Ammon's horn (tissue), 1 donor: ENCODE data around the gene VKORC1.

Source experiments
- DNase-seq: peaks from one replicate; pipeline ENCODE4 v3.0.0-alpha.2; 2016; ENCODE audit warnings: low spot score

VKORC1 gene

GRCh38 chr16:31082368-31083045, 12.1 kb downstream of the VKORC1 start:
- DNase-seq = no peak

DNA sequence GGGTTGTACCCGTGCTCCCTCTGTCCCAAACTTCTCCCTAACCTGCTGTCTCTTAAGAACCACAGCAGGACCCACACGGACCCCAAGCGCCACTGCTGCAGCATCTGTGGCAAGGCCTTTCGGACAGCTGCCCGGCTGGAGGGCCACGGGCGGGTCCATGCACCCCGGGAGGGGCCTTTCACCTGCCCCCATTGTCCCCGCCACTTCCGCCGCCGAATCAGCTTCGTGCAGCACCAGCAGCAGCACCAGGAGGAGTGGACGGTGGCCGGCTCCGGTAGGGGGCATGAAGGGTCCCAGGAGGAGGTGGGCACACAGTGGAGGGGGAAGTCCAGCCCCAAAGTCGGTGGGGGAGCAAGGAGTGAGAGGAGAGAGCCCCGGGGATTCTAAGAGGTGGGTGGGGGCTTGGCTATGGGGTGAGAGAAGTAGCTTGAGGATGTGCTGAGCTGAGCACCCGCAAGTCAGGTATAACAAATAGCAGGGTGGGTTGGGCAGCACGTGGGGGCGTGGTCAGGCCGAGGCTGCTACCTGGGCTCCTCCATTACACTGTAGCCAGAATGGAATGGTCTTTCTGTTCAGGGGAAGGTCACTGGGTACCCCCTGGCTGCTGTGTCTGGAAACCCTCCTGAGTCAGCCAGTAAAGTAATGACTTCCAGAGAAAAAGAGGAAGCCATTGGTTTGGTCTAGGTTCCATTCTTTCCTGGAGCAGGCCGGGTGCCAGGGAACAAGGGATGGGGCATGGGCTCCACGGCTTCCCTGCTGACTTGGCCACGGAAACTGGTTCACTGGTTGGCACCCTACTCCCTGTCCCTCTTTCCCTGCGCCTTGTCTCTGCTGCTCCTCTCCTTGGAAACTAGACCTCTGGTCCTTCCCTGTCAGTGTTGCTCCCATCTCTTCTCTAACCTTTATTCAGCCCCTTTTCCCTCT, 12.9 kb downstream of the VKORC1 start:
- DNase-seq = peak; percentile 47

GRCh38 chr16:31080756-31081419, 13.7 kb downstream of the VKORC1 start:
- DNase-seq = no peak

DNA sequence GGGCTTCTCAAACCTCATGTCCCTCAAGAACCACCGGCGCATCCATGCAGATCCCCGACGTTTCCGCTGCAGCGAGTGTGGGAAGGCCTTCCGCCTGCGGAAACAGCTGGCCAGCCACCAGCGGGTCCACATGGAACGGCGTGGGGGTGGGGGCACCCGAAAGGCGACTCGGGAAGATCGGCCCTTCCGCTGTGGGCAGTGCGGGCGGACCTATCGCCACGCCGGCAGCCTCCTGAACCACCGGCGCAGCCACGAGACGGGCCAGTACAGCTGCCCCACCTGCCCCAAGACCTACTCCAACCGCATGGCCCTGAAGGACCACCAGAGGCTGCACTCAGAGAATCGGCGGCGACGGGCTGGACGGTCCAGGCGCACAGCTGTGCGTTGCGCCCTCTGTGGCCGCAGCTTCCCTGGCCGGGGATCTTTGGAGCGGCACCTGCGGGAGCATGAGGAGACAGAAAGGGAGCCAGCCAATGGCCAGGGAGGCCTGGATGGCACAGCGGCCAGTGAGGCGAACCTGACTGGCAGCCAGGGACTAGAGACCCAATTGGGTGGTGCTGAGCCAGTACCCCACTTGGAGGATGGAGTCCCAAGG, 14.5 kb downstream of the VKORC1 start:
- no peak for DNase-seq

DNA sequence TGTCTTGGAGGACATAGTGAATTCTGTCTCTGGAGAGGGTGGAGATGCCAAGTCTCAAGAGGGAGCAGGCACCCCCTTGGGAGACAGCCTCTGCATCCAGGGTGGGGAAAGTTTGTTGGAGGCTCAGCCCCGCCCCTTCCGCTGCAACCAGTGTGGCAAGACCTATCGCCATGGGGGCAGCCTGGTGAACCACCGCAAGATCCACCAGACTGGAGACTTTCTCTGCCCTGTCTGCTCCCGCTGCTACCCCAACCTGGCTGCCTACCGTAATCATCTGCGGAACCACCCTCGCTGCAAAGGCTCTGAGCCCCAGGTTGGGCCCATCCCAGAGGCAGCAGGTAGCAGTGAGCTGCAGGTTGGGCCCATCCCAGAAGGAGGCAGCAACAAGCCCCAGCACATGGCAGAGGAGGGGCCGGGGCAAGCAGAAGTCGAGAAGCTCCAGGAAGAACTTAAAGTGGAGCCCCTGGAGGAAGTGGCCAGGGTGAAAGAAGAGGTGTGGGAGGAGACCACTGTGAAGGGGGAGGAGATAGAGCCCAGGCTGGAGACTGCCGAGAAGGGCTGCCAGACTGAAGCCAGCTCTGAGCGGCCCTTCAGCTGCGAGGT, 15.2 kb downstream of the VKORC1 start:
- DNase-seq = no peak

DNA sequence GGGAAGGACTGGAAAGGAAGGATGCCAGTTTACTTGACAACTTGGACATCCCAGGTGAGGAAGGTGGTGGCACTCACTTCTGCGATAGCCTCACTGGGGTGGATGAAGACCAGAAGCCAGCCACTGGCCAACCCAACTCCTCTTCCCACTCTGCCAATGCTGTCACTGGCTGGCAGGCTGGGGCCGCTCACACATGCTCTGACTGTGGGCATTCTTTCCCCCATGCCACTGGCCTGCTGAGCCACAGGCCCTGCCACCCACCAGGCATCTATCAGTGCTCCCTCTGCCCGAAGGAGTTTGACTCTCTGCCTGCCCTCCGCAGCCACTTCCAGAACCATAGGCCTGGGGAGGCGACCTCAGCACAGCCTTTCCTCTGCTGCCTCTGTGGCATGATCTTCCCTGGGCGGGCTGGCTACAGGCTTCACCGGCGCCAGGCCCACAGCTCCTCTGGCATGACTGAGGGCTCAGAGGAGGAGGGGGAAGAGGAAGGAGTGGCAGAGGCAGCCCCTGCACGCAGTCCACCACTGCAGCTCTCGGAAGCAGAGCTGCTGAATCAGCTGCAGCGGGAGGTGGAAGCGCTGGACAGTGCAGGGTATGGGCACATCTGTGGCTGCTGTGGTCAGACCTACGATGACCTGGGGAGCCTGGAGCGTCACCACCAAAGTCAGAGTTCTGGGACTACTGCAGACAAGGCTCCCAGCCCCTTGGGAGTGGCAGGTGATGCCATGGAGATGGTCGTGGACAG, 15.8 kb downstream of the VKORC1 start:
- no peak for DNase-seq

DNA sequence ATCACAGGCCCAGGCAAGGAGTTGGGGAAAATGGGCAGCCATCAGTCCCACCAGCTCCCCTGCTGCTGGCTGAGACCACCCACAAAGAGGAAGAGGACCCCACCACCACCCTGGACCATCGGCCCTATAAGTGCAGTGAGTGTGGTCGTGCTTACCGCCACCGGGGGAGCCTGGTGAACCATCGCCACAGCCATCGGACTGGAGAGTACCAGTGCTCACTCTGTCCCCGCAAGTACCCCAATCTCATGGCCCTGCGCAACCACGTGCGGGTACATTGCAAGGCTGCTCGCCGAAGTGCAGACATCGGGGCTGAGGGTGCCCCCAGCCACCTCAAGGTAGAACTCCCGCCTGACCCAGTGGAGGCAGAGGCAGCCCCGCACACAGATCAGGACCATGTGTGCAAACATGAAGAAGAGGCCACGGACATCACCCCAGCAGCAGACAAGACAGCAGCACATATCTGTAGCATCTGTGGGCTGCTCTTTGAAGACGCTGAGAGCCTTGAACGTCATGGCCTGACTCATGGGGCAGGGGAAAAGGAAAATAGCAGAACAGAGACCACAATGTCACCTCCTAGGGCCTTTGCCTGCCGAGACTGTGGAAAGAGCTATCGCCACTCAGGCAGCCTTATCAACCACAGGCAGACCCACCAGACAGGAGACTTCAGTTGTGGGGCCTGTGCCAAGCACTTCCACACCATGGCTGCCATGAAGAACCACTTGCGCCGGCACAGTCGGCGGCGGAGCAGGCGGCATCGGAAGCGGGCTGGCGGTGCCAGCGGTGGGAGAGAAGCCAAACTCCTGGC, 16.8 kb downstream of the VKORC1 start:
- no peak for DNase-seq

DNA sequence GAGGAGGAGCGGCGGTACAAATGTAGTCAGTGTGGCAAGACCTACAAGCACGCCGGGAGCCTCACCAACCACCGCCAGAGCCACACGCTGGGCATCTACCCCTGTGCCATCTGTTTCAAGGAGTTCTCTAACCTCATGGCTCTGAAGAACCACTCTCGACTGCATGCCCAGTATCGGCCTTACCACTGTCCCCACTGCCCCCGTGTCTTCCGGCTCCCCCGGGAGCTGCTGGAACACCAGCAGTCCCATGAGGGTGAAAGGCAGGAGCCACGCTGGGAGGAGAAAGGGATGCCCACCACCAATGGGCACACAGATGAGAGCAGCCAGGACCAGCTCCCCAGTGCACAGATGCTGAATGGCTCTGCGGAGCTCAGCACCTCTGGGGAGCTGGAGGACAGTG, 17.6 kb downstream of the VKORC1 start:
- no peak for DNase-seq

GRCh38 chr16:31076319-31076718, 18.3 kb downstream of the VKORC1 start:
- no peak for DNase-seq

GRCh38 chr16:31074814-31075183, 19.8 kb downstream of the VKORC1 start:
- DNase-seq = no peak

- DNase-seq = peak; percentile 100
Measured at GRCh38 chr16:31073970-31074813, 20.4 kb downstream of the VKORC1 start, which contains the start of the genes ZNF646 and ZNF668. ZNF646 (plus strand) TSS chr16:31074422; CDS start chr16:31076325, 1,903 bp downstream. ZNF668 (minus strand) TSS chr16:31074240; CDS start chr16:31064459, 9,781 bp downstream.

DNA sequence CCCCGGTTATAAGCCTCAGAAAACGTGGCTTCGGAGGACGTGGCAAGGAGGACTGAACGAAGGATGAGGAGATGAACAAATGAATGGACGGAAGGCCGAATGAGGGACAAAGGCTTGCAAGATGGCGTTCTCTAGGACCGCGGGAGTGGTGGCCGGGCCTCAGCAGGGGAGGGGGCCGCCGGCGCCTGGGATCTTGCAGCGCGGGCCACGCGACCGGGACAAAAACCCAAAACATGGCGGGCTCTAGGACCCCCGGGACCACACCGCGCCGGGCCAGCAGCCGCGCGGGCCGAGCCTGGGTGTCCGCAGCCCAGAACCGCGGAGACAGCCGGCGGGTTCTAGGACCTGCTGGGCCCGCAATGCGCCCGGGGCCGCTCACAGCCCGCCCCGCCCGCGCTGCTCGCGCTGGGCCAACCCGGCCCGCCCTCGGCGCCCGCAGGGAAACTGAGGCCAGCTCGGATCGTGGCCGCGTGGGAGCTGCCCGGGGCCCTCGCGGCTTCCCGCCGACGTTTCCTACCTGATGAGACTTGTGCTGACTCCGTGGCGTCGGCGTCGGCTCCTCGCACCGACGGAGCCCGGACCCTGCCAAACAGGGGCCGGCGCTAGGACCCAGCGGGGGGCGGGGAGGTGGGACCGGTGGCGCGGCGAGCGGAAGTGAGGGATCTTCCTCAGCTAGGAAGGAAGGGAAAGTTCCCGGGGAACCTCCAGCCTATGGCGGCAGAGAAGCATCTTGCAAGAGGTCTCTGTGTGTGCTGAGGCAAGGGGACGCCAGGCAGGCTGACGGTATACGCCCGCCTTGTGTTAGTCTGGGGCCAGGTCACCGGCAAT, 21.2 kb downstream of the VKORC1 start:
- peak; percentile 93 for DNase-seq

DNA sequence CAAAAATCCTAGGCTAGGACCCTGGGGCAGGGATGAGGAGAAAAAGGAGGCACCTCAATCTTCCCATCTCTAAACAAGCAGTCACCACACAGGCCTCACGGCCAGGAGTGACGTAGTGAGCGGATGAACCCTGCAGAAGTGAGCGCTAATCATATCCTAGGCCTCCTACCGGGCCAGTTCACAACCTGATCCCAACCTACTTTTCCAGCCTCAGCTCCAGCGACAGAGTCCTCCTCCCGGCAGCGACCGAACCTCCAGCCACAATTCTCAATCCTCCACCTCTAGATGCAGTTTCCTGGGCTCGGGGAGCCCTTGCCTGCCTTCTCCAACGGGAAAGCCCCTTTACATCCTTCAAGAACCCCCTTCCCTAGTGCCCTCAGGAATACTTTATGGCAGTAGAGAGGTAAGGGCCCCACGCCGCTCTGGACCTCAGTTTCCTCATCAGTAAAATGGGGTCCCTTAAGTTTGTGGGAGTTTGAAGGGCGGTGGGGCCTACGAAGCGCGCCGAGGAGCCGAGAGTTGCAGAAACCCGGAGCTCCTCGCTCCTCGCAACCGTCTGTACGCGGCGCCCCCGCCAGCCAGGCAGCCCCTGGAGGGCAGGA, 22.0 kb downstream of the VKORC1 start:
- DNase-seq = peak; percentile 39

- no peak for DNase-seq
Measured at GRCh38 chr16:31071861-31072260, 22.7 kb downstream of the VKORC1 start.

- DNase-seq = no peak
Measured at GRCh38 chr16:31067342-31067741, 27.3 kb downstream of the VKORC1 start.

DNA sequence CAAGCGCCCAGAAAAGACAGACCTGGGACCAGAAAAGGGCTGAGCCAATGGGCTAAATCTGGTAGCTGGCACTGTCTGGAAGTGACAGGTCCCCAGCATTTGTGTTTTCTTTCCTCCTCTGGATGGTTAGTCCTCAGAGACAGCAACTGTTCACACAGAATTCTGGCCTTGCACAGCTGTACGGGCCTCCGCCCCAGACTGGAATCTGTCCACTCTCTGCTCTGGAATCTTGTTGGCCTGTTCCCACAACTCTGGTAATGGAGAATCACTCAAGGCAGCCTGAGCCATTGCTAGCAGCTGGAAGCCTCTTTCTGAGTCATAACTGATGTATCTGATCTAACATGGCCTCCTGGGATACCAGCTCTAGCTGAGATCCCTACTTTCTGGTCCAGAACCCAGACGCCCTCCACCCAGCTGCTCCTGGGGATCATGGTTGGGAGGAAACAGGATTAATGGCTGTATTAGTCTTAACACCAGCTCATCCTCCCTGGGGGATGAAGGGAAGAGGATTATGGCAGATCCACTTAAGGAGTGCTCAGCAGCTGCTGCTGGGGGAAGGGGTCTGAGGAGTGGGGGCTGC, 29.6 kb downstream of the VKORC1 start:
- DNase-seq = no peak

- no peak for DNase-seq
Measured at GRCh38 chr16:31063843-31064611, 30.6 kb downstream of the VKORC1 start.
